OCI-LY1 (cell line): Measurements from ENCODE around the gene IFRD2.

ENCODE experiments used
- H2AFZ ChIP-seq: fragments of 200-600 bp; sonication (generic), shearing (Covaris generic); 2 replicates; pipeline ENCODE4 v1.6.0; 2014; ENCODE audit warnings: antibody characterized with exemption, mild to moderate bottlenecking, low read length
- H3F3A ChIP-seq: fragments of 200-600 bp; sonication (generic), shearing (Covaris generic); 2 replicates; pipeline ENCODE4 v1.6.0; 2014; ENCODE audit warnings: mild to moderate bottlenecking, antibody characterized with exemption, low read length, moderate library complexity; ENCODE audit not compliant: insufficient read depth
- H3K27ac ChIP-seq: fragments of 200-600 bp; sonication (generic); 2 replicates; pipeline ENCODE4 v1.5.1; 2014; ENCODE audit warnings: low read length, mixed run types, mild to moderate bottlenecking, low read depth; ENCODE audit not compliant: poor library complexity, severe bottlenecking
- H3K27me3 ChIP-seq: fragments of 200-600 bp; sonication (generic); 2 replicates; pipeline ENCODE4 v1.6.0; 2014; ENCODE audit warnings: antibody characterized with exemption, mild to moderate bottlenecking, low read length, moderate library complexity; ENCODE audit not compliant: insufficient read depth
- H3K36me3 ChIP-seq: fragments of 200-600 bp; sonication (generic); 2 replicates; pipeline ENCODE4 v1.6.1; 2014; ENCODE audit warnings: mild to moderate bottlenecking, antibody characterized with exemption, low read length, moderate library complexity, mixed read lengths; ENCODE audit not compliant: insufficient read depth
- H3K4me1 ChIP-seq: fragments of 200-600 bp; sonication (generic); 2 replicates; pipeline ENCODE4 v1.5.1; 2014; ENCODE audit warnings: mild to moderate bottlenecking, low read length, moderate library complexity; ENCODE audit not compliant: insufficient read depth, severe bottlenecking
- H3K4me2 ChIP-seq: fragments of 200-600 bp; sonication (generic), shearing (Covaris generic); 2 replicates; pipeline ENCODE4 v1.6.1; 2014; ENCODE audit warnings: low read length
- H3K4me3 ChIP-seq: fragments of 200-600 bp; sonication (generic); 2 replicates; pipeline ENCODE4 v1.5.1; 2014; ENCODE audit warnings: low read length, low read depth, mild to moderate bottlenecking, mixed read lengths; ENCODE audit not compliant: poor library complexity, severe bottlenecking
- H3K79me2 ChIP-seq: fragments of 200-600 bp; shearing (Covaris generic); 2 replicates; pipeline ENCODE4 v1.6.1; 2016; ENCODE audit warnings: mixed run types, low read length, mixed read lengths; ENCODE audit not compliant: insufficient read depth
- H3K9ac ChIP-seq: fragments of 200-600 bp; sonication (generic), shearing (Covaris generic); 2 replicates; pipeline ENCODE4 v1.6.1; 2014; ENCODE audit warnings: mild to moderate bottlenecking, low read length, mixed read lengths
- H3K9me2 ChIP-seq: fragments of 200-600 bp; sonication (generic), shearing (Covaris generic); 2 replicates; pipeline ENCODE4 v1.6.1; 2014; ENCODE audit warnings: low read depth, mild to moderate bottlenecking, low read length, mixed read lengths
- H3K9me3 ChIP-seq: fragments of 200-600 bp; shearing (Covaris generic); 2 replicates; pipeline ENCODE4 v1.6.1; 2014; ENCODE audit warnings: low read length, mixed read lengths
- H4K20me1 ChIP-seq: fragments of 200-600 bp; sonication (generic), shearing (Covaris generic); 2 replicates; pipeline ENCODE4 v1.6.0; 2016; ENCODE audit warnings: mild to moderate bottlenecking, low read length; ENCODE audit not compliant: insufficient read depth
- CTCF ChIP-seq: fragments of 200-600 bp; sonication (generic), shearing (Covaris generic); IDR thresholded peaks from 2 replicates; pipeline ENCODE4 v1.5.1; 2017; ENCODE audit warnings: mild to moderate bottlenecking, antibody characterized with exemption, low read length, moderate library complexity, mixed read lengths
- EZH2 ChIP-seq: fragments of 200-600 bp; sonication (generic), shearing (Covaris generic); IDR thresholded peaks from 2 replicates; pipeline ENCODE4 v1.8.0; 2017; ENCODE audit warnings: borderline replicate concordance, mixed run types, mild to moderate bottlenecking, antibody characterized with exemption, low read length, moderate library complexity, mixed read lengths

IFRD2 gene

GRCh38 chr3:50259432-50260026 lies 32.7 kb downstream of the IFRD2 start:
- H3K9ac ChIP-seq: no peak overlapping the region; the same call in 1 of the 2 replicates
- TF ChIP-seq EZH2: no peak
- no peak for TF ChIP-seq CTCF
- H3K9me3 ChIP-seq: no peaks in the 10 kb centered on the region
- no peaks in the 10 kb centered on the region for H3K27me3 ChIP-seq
- H3K4me2 ChIP-seq: peak overlapping the region; percentile 51
- no peaks in the 10 kb centered on the region for H3K79me2 ChIP-seq
- peak overlapping the region; percentile 16 for H3K27ac ChIP-seq
- H3K4me3 ChIP-seq: peak overlapping the region; percentile 42
- no peaks in the 10 kb centered on the region for H4K20me1 ChIP-seq
- no peak overlapping the region for H2AFZ ChIP-seq
- H3F3A ChIP-seq: no peaks in the 10 kb centered on the region
- no peaks in the 10 kb centered on the region for H3K9me2 ChIP-seq
- H3K36me3 ChIP-seq: peaks cover 40% of the 10 kb centered on the region
- peaks cover 13% of the 10 kb centered on the region for H3K4me1 ChIP-seq

- peaks cover 13% of the 10 kb centered on the region for H3K4me1 ChIP-seq
- no peaks in the 10 kb centered on the region for H3K79me2 ChIP-seq
- no peaks in the 10 kb centered on the region for H3K9me3 ChIP-seq
- H3K9ac ChIP-seq: no peak overlapping the region; the same call in 1 of the 2 replicates
- no peaks in the 10 kb centered on the region for H3K9me2 ChIP-seq
- H4K20me1 ChIP-seq: no peaks in the 10 kb centered on the region
- H3K27me3 ChIP-seq: no peaks in the 10 kb centered on the region
- no peak overlapping the region for H3K4me3 ChIP-seq
- H3K27ac ChIP-seq: peak overlapping the region; percentile 16
- no peak overlapping the region for H3K4me2 ChIP-seq
- H3F3A ChIP-seq: no peaks in the 10 kb centered on the region
- no peak overlapping the region for H2AFZ ChIP-seq
- H3K36me3 ChIP-seq: peaks cover 42% of the 10 kb centered on the region
- TF ChIP-seq CTCF (no peak), EZH2 (no peak)
Measured at GRCh38 chr3:50258979-50259378, 33.2 kb downstream of the IFRD2 start.

DNA sequence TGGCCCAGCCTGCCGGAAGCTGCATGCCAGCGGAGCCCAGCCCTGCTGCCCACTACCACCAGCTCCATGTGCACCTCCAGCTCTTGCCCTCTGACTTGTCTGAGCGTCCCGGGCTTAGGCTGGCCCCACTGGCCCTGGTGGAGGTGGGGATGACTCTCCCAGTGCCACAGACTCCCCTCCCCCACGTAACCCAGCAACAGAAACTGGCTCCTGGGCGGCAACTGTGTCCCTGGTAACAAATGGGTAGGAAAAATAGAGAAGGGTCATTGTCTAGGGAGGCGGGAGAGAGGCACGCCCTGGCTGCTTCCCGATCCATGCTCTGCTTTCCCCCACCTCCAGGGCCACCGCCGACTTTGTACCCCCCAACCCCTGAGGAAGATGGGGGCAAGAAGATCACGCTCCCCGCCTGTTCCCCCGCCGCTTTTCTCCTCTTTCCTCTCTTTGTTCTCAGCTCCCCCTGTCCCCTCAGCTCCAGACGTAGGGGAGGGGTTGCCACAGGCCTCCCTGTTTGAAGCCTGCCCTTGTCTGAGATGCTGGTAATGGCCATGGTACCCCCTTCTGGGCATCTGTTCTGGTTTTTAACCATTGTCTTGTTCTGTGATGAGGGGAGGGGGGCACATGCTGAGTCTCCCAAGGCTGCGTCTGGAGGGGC lies 34.1 kb downstream of the IFRD2 start:
- Histone ChIP-seq H2AFZ (no peak overlapping the region), H3K36me3 (peaks cover 42% of the 10 kb centered on the region), H3K4me2 (no peak overlapping the region), H3K9me3 (no peaks in the 10 kb centered on the region), H3K4me1 (peaks cover 13% of the 10 kb centered on the region), H3K27ac (no peak overlapping the region), H3K9ac (no peak overlapping the region), H4K20me1 (no peaks in the 10 kb centered on the region), H3F3A (no peaks in the 10 kb centered on the region), H3K9me2 (no peaks in the 10 kb centered on the region), H3K27me3 (no peaks in the 10 kb centered on the region), H3K79me2 (no peaks in the 10 kb centered on the region), H3K4me3 (no peak overlapping the region)
- TF ChIP-seq EZH2 (no peak), CTCF (no peak)
